Activated T-helper 2 cell treated with anti-CD3 and anti-CD28 coated beads, Interferon-gamma antibody, Interleukin-2, Interleukin-4, amounts not matched to agents 10 μg/mL and 5 μg/mL and 100 μg/mL, durations not matched to agents 14 hours and 24 hours and 36 hours (primary cell): ENCODE measurements around the gene LYPD4. TPM values are rescaled to one million over a fixed set of nuclear protein-coding genes. Genes with fewer than 3 reads are reported as not detected.
A peak's percentile ranks its signal among the peaks of the same experiment; 100 is the strongest.
"Not testable (repeated sequence)": the region's sequence is repeated elsewhere in the genome, so short reads cannot be mapped to it uniquely, and the experiment has no call there.

Source experiments
- DNase-seq: peaks from one replicate; pipeline ENCODE4 v3.0.0; 2021; ENCODE audit warnings: low spot score
- H3K27ac Mint-ChIP-seq: one replicate; pipeline ENCODE4 v1.8.0; 2021; ENCODE audit warnings: mixed read lengths
- H3K27me3 Mint-ChIP-seq: one replicate; pipeline ENCODE4 v1.8.0; 2021; ENCODE audit warnings: low read depth, mixed read lengths
- H3K36me3 Mint-ChIP-seq: one replicate; pipeline ENCODE4 v1.8.0; 2021; ENCODE audit warnings: low read depth, mixed read lengths
- H3K4me1 Mint-ChIP-seq: one replicate; pipeline ENCODE4 v1.8.0; 2021; ENCODE audit warnings: low read depth, mixed read lengths
- H3K4me3 Mint-ChIP-seq: one replicate; pipeline ENCODE4 v1.8.0; 2021; ENCODE audit warnings: low read depth, mild to moderate bottlenecking, moderate library complexity, mixed read lengths
- H3K9me3 Mint-ChIP-seq: one replicate; pipeline ENCODE4 v1.8.0; 2021; ENCODE audit warnings: mixed read lengths
- intact Hi-C: fragments of 100-400 bp; cut with micrococcal nuclease; formaldehyde crosslinking; loops from one replicate; pipeline ENCODE4 v1.15.1; 2023
- total RNA-seq: library from RNA; stranded (reverse); gene quantifications from 2 replicates; pipeline ENCODE4 v1.2.3, GENCODE V29; 2022

Gene LYPD4
- total RNA-seq, 1 donor from 2014 or later = not detected

GRCh38 chr19:41799444-41800000, 45.0 kb downstream of the LYPD4 start:
- no peak overlapping the region for H3K4me3 Mint-ChIP-seq
- intact Hi-C loops = no loop called here
- DNase-seq = no peak
- H3K4me1 Mint-ChIP-seq = peaks cover 4% of the 10 kb centered on the region
- H3K27ac Mint-ChIP-seq = no peak overlapping the region
- peaks cover 13% of the 10 kb centered on the region for H3K27me3 Mint-ChIP-seq
- H3K36me3 Mint-ChIP-seq = no peaks in the 10 kb centered on the region
- H3K9me3 Mint-ChIP-seq = no peaks in the 10 kb centered on the region

- H3K36me3 Mint-ChIP-seq = no peaks in the 10 kb centered on the region
- H3K4me1 Mint-ChIP-seq = peaks cover 2% of the 10 kb centered on the region
- no peaks in the 10 kb centered on the region for H3K9me3 Mint-ChIP-seq
- intact Hi-C loops = no loop called here
- DNase-seq = no peak
- H3K27ac Mint-ChIP-seq = no peak overlapping the region
- no peak overlapping the region for H3K4me3 Mint-ChIP-seq
- peaks cover 30% of the 10 kb centered on the region for H3K27me3 Mint-ChIP-seq
Observed at GRCh38 chr19:41796901-41797300, 47.6 kb downstream of the LYPD4 start.

- Mint-ChIP-seq H3K9me3 (no peaks in the 10 kb centered on the region), H3K4me3 (no peak within 1 kb of the TSS), H3K4me1 (peaks cover 2% of the 10 kb centered on the region), H3K27ac (no peak within 1 kb of the TSS), H3K36me3 (no peaks in the 10 kb centered on the region), H3K27me3 (peaks cover 34% of the 10 kb centered on the region)
- no peak for DNase-seq
- intact Hi-C loops = no loop called here
Observed at GRCh38 chr19:41796362-41796761, 48.1 kb downstream of the LYPD4 start, which contains the start of gene CEACAM3. CEACAM3 (plus strand) TSS chr19:41796587; CDS start chr19:41796678, 91 bp downstream.

GRCh38 chr19:41795031-41795461, 49.4 kb downstream of the LYPD4 start:
- H3K9me3 Mint-ChIP-seq = no peaks in the 10 kb centered on the region
- no peaks in the 10 kb centered on the region for H3K36me3 Mint-ChIP-seq
- H3K4me3 Mint-ChIP-seq = no peak overlapping the region
- no peak overlapping the region for H3K27ac Mint-ChIP-seq
- peaks cover 36% of the 10 kb centered on the region for H3K27me3 Mint-ChIP-seq
- intact Hi-C loops = no loop called here
- peak; percentile 34 for DNase-seq
- peaks cover 2% of the 10 kb centered on the region for H3K4me1 Mint-ChIP-seq

GRCh38 chr19:41793414-41793727, 51.1 kb downstream of the LYPD4 start:
- Mint-ChIP-seq H3K27me3 (peaks cover 36% of the 10 kb centered on the region), H3K9me3 (no peaks in the 10 kb centered on the region), H3K27ac (no peak overlapping the region), H3K4me3 (no peak overlapping the region), H3K4me1 (peaks cover 2% of the 10 kb centered on the region), H3K36me3 (no peaks in the 10 kb centered on the region)
- DNase-seq = no peak
- intact Hi-C loops = loop anchor here (1.0 to 5.0 kb wide), 2 partner anchors 28 to 159 kb away; no protein-coding TSS in a partner anchor

- no peak overlapping the region for H3K27ac Mint-ChIP-seq
- H3K9me3 Mint-ChIP-seq = no peaks in the 10 kb centered on the region
- H3K36me3 Mint-ChIP-seq = no peaks in the 10 kb centered on the region
- no peak overlapping the region for H3K4me3 Mint-ChIP-seq
- H3K27me3 Mint-ChIP-seq = peaks cover 36% of the 10 kb centered on the region
- DNase-seq = peak; percentile 38
- intact Hi-C loops = loop anchor here (1.0 to 5.0 kb wide), 2 partner anchors 29 to 160 kb away; no protein-coding TSS in a partner anchor
- peaks cover 2% of the 10 kb centered on the region for H3K4me1 Mint-ChIP-seq
Observed at GRCh38 chr19:41792513-41793413, 51.7 kb downstream of the LYPD4 start.

- H3K27me3 Mint-ChIP-seq = peaks cover 42% of the 10 kb centered on the region
- H3K9me3 Mint-ChIP-seq, H3K4me3 Mint-ChIP-seq, H3K36me3 Mint-ChIP-seq, DNase-seq, intact Hi-C loops, H3K27ac Mint-ChIP-seq: not testable (repeated sequence)
- H3K4me1 Mint-ChIP-seq = peaks cover 17% of the 10 kb centered on the region
Observed at GRCh38 chr19:41789053-41789452, 55.4 kb downstream of the LYPD4 start.

- intact Hi-C loops, H3K36me3 Mint-ChIP-seq, H3K9me3 Mint-ChIP-seq, H3K4me3 Mint-ChIP-seq, DNase-seq, H3K27ac Mint-ChIP-seq: not testable (repeated sequence)
- peaks cover 17% of the 10 kb centered on the region for H3K4me1 Mint-ChIP-seq
- H3K27me3 Mint-ChIP-seq = peaks cover 42% of the 10 kb centered on the region
Observed at GRCh38 chr19:41788518-41788917, 56.0 kb downstream of the LYPD4 start.

Other genes starting within 250 kb of the LYPD4 start
- gene CEACAM4, start 217.6 kb downstream of the LYPD4 start, total RNA-seq = not detected in 2 replicates
- gene CEACAM7, start 156.4 kb downstream of the LYPD4 start, total RNA-seq = not detected in 2 replicates
- not detected in 2 replicates for gene CEACAM5, start 136.1 kb downstream of the LYPD4 start, total RNA-seq
- gene CEACAM6, start 89.2 kb downstream of the LYPD4 start, total RNA-seq = not detected in 2 replicates
- gene CEACAM3, start 48.1 kb downstream of the LYPD4 start, total RNA-seq = not detected in 2 replicates
- gene DMRTC2, start 359 bp upstream of the LYPD4 start, total RNA-seq = not detected in 2 replicates
- gene RPS19, start 15.6 kb upstream of the LYPD4 start, total RNA-seq = 2,928 and 2,943 TPM in 2 replicates
- gene CD79A, start 32.6 kb upstream of the LYPD4 start, total RNA-seq = 0.67 and 0.84 TPM in 2 replicates
- 340 and 353 TPM in 2 replicates for gene ARHGEF1, start 38.5 kb upstream of the LYPD4 start, total RNA-seq
- 2.1 and 2.3 TPM in 2 replicates for gene ERFL, start 83.8 kb upstream of the LYPD4 start, total RNA-seq
- 54.0 and 57.6 TPM in 2 replicates for gene RABAC1, start 114.6 kb upstream of the LYPD4 start, total RNA-seq
- gene ATP1A3, start 149.5 kb upstream of the LYPD4 start, total RNA-seq = 0.97 and 1.7 TPM in 2 replicates
- 2.4 and 3.3 TPM in 2 replicates for gene GRIK5, start 225.5 kb upstream of the LYPD4 start, total RNA-seq
- 15.7 and 16.6 TPM in 2 replicates for gene ZNF574, start 231.5 kb upstream of the LYPD4 start, total RNA-seq